GM12878 (cell line): ENCODE measurements around the gene BUD23. TPM values are rescaled to one million over a fixed set of nuclear protein-coding genes. Genes with fewer than 3 reads are reported as not detected.

Experiments
- ATAC-seq: fragments of 200-7000 bp; cut with Tn5 transposase; 3 replicates; pipeline ENCODE4 v1.9.1; 2020; ENCODE audit warnings: mild to moderate bottlenecking, moderate library complexity
- BruUV-seq: library from RNA; stranded (reverse); fragments of 400-500 nt; replicated peaks from 2 replicates; lab custom pipeline; 2021; lab: Mats Ljungman, UMichigan
- CTCF ChIA-PET: fragments of 300-600 bp; sonication (Branson Sonifier 250); formaldehyde crosslinking; extraction: SDS; loops from one replicate; lab custom pipeline; 2021; ENCODE audit warnings: inconsistent platforms; lab: Yijun Ruan, JAX
- POLR2A ChIA-PET: fragments of 350-600 bp; formaldehyde crosslinking; extraction: SDS; loops from one replicate; lab custom pipeline; 2021; ENCODE audit warnings: inconsistent platforms; lab: Charles Lee
- RAD21 ChIA-PET: fragments of 300-600 bp; sonication (Branson Sonifier 250); formaldehyde crosslinking; loops from one replicate; lab custom pipeline; 2023; ENCODE audit warnings: antibody characterized with exemption; ENCODE audit not compliant: unreplicated experiment; lab: Charles Lee
- SMC1A ChIA-PET: fragments of 300-600 bp; sonication (Branson Sonifier 250); formaldehyde crosslinking; loops from one replicate; lab custom pipeline; 2023; ENCODE audit not compliant: unreplicated experiment, uncharacterized antibody; lab: Charles Lee
- DNase-seq: peaks from one replicate; pipeline ENCODE4 v3.0.0-alpha.2; 2011; ENCODE audit warnings: low read depth, low spot score
- FAIRE-seq: peaks from 3 replicates; lab custom pipeline; 2011; peaks lifted over from hg19 to GRCh38; lab: Jason Lieb, UNC
- H2AFZ ChIP-seq: 2 replicates; pipeline ENCODE4 v1.6.0; 2011; ENCODE audit warnings: low read depth, low read length, control low read depth; ENCODE audit not compliant: control insufficient read depth
- H3K27ac ChIP-seq: 2 replicates; pipeline ENCODE4 v1.5.1; 2011; ENCODE audit warnings: control low read depth; ENCODE audit not compliant: control insufficient read depth, insufficient read depth
- H3K27me3 ChIP-seq, 2 experiments: replicated peaks in 1 of 2; 2 replicates each; pipeline versions ENCODE4 v1.6.0 to v1.6.1; 2011; ENCODE audit warnings: low read length in 1 of 2; ENCODE audit not compliant: control insufficient read depth in 2 of 2, insufficient read depth in 2 of 2
- H3K36me3 ChIP-seq, 2 experiments: 2 replicates each; pipeline ENCODE4 v1.5.1; 2011; ENCODE audit warnings: low read length in 1 of 2; ENCODE audit not compliant: control insufficient read depth in 2 of 2, insufficient read depth in 2 of 2
- H3K4me1 ChIP-seq: 2 replicates; pipeline ENCODE4 v1.6.1; 2011; ENCODE audit warnings: mild to moderate bottlenecking, low read length, moderate library complexity, mixed read lengths; ENCODE audit not compliant: control insufficient read depth, insufficient read depth
- H3K4me2 ChIP-seq: 2 replicates; pipeline ENCODE4 v1.6.0; 2011; ENCODE audit warnings: control low read depth; ENCODE audit not compliant: control insufficient read depth, insufficient read depth
- H3K4me3 ChIP-seq: fragments of 200-600 bp; sonication (generic); 2 replicates; pipeline ENCODE4 v1.5.1; 2016
- H3K79me2 ChIP-seq: 2 replicates; pipeline ENCODE4 v1.6.0; 2011; ENCODE audit warnings: low read length; ENCODE audit not compliant: control insufficient read depth, insufficient read depth
- H3K9ac ChIP-seq: 2 replicates; pipeline ENCODE4 v1.8.0; 2011; ENCODE audit warnings: low read length, control low read depth, mixed read lengths; ENCODE audit not compliant: control insufficient read depth, insufficient read depth
- H3K9me3 ChIP-seq: replicated peaks from 3 replicates; pipeline ENCODE4 v1.5.1; 2011; ENCODE audit warnings: mild to moderate bottlenecking, low read length; ENCODE audit not compliant: control insufficient read depth, insufficient read depth
- H4K20me1 ChIP-seq: 2 replicates; pipeline ENCODE4 v1.6.0; 2011; ENCODE audit not compliant: control insufficient read depth, insufficient read depth
- BCL11A ChIP-seq: IDR thresholded peaks from 2 replicates; pipeline ENCODE4 v1.6.1; 2011; ENCODE audit warnings: low read depth, low read length
- BMI1 ChIP-seq: fragments of 450-650 bp; IDR thresholded peaks from 2 replicates; pipeline ENCODE4 v1.6.1; 2016; ENCODE audit warnings: mild to moderate bottlenecking, moderate library complexity, borderline replicate concordance
- CBX5 ChIP-seq: sonication (generic); IDR thresholded peaks from 2 replicates; pipeline ENCODE4 v1.6.1; 2016; ENCODE audit warnings: low read depth, moderate library complexity, mild to moderate bottlenecking, inconsistent platforms
- IKZF1 ChIP-seq: fragments of 450-650 bp; conservative IDR thresholded peaks from 2 replicates; pipeline ENCODE4 v1.6.1; 2017; ENCODE audit warnings: antibody characterized with exemption, mild to moderate bottlenecking
- POLR2A ChIP-seq: IDR thresholded peaks from 2 replicates; pipeline ENCODE4 v1.6.1; 2011; ENCODE audit warnings: low read depth, mild to moderate bottlenecking, low read length
- RCOR1 ChIP-seq: conservative IDR thresholded peaks from 2 replicates; pipeline ENCODE4 v1.6.1; 2012; ENCODE audit warnings: low read depth, low read length, improper control_type of control experiment
- TARDBP ChIP-seq: IDR thresholded peaks from 2 replicates; pipeline ENCODE4 v1.6.1; 2016; ENCODE audit warnings: borderline replicate concordance
- TCF3 ChIP-seq: IDR thresholded peaks from 2 replicates; pipeline ENCODE4 v1.6.1; 2012; ENCODE audit warnings: low read depth, mild to moderate bottlenecking, low read length, borderline replicate concordance; ENCODE audit not compliant: insufficient read depth
- YY1 ChIP-seq: IDR thresholded peaks from 2 replicates; pipeline ENCODE4 v1.6.1; 2011; ENCODE audit warnings: low read depth, mild to moderate bottlenecking, low read length
- ZNF207 ChIP-seq: fragments of 450-650 bp; IDR thresholded peaks from 2 replicates; pipeline ENCODE4 v1.6.1; 2014; ENCODE audit warnings: antibody characterized with exemption, mild to moderate bottlenecking, borderline replicate concordance
- ZNF687 ChIP-seq: fragments of 450-650 bp; IDR thresholded peaks from 2 replicates; pipeline ENCODE4 v1.6.1; 2017; ENCODE audit warnings: mild to moderate bottlenecking, moderate library complexity
- WGBS: methylation state at CpG from one replicate; pipeline ENCODE4 v1.1.6; 2016; ENCODE audit warnings: low lambda C conversion rate; ENCODE audit not compliant: insufficient replicate concordance, insufficient coverage; ENCODE audit errors: missing lambda C conversion rate; 5-methylcytosine and 5-hydroxymethylcytosine counted together
- in situ Hi-C: fragments of 300-500 bp; cut with MboI; formaldehyde crosslinking; loops from 9 replicates; pipeline ENCODE4 v1.14.3; 2018; ENCODE audit warnings: mixed read lengths
- intact Hi-C: fragments of 100-400 bp; cut with micrococcal nuclease; formaldehyde crosslinking; loops from one replicate; pipeline ENCODE4 v1.14.2; 2022; ENCODE audit not compliant: unreplicated experiment
- polyA plus RNA-seq, 11 experiments: library from polyadenylated mRNA; depleted of rRNA in 4 of 11; unstranded in 6 of 11; stranded (reverse) in 5 of 11; fragments of >200 nt; fragmentation: Nextera tagmentation in 4 of 11; fragmentation: Illumina TruSeq in 1 of 11; extraction: Ambion mirVana in 4 of 11; extraction: Trizol in 1 of 11; gene quantifications; 1 replicate in 1 of 11; 2 replicates in 10 of 11; pipeline versions ENCODE4 v1.2.1 to v1.2.3, GENCODE V29; 2011 to 2016; ENCODE audit warnings: inconsistent platforms in 2 of 11, missing spikeins in 2 of 11, low read depth in 1 of 11
- total RNA-seq, 4 experiments: library from RNA; depleted of rRNA in 3 of 4; stranded (reverse); fragments of >200 nt in 3 of 4; fragmentation: Illumina TruSeq in 1 of 4; extraction: Trizol in 1 of 4; gene quantifications; 2 replicates each; pipeline versions ENCODE4 v1.2.1 to v1.2.3, GENCODE V29; 2013 to 2021

BUD23 gene
- total and polyA plus RNA-seq, 10 of the 15 experiments (the other 5 are each of a cell fraction or from before 2014, with no cell fraction given) = 36.4 to 138 (median 99.5) TPM

GRCh38 chr7:73723813-73724212 is 40.4 kb downstream of the BUD23 start (continued):
- TF ChIP-seq RCOR1 = no peak
- TF ChIP-seq CBX5 = no peak
- no peak for TF ChIP-seq BMI1

- ChIA-PET RAD21 (interaction anchor here (1.0 to 1.6 kb wide), 2 partner anchors 8 to 119 kb away, joined by 3 to 12 read pairs; no protein-coding TSS in a partner anchor), POLR2A (no interaction called here), SMC1A (interaction anchor here (0.9 kb wide), 1 partner anchor 121 kb away, joined by 3 read pairs; no protein-coding TSS in a partner anchor), CTCF (interaction anchor here (0.6 to 2.8 kb wide), 7 partner anchors 8 to 148 kb away, joined by 3 to 34 read pairs (median 4); no protein-coding TSS in a partner anchor)
- Histone ChIP-seq H3K4me1 (no peaks in the 10 kb centered on the region; the same call in 1 of the 2 replicates), H3K27me3 (no peaks in the 10 kb centered on the region), H3K9me3 (no peaks in the 10 kb centered on the region), H3K4me3 (no peak overlapping the region), H3K4me2 (no peak overlapping the region), H4K20me1 (no peaks in the 10 kb centered on the region; the same call in 1 of the 2 replicates), H3K9ac (no peak overlapping the region), H3K36me3 (no peaks in the 10 kb centered on the region), H2AFZ (no peak overlapping the region), H3K79me2 (no peaks in the 10 kb centered on the region), H3K27ac (no peak overlapping the region)
- in situ Hi-C loops = no loop called here
- BruUV-seq = no TSS peak
- intact Hi-C loops = loop anchor here (5.0 kb wide), 2 partner anchors 59 to 99 kb away; partner anchors contain the start of gene VPS37D
- FAIRE-seq (no peak), ATAC-seq (peak; percentile 48), DNase-seq (no peak)
- 100% methylated on average over 1 of the region's 1 CpG for WGBS
- TF ChIP-seq BMI1 (no peak), IKZF1 (0 out of 2 replicates have a peak, but pooled peaks have one; percentile 6)
These were observed 42.7 kb downstream of the BUD23 start for GRCh38 chr7:73726083-73726466.

DNA sequence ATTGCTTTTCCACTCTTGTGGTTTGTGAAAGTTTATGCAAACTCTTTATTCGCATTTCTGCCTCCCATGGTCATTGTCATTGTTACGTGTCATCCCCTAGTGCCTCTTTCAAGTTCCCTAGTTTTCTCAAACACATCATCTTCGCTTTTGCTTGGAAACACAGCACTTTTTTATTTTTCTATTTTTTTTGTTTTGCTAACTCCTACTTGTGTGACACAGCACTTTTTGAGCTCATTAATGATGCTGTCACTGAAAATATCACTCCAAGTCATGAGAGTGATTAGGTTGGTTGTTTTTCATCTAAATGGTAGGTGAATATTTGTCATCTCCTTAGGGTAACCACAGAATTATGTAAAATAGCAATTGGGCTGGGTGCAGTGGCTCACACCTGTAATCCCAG is 44.6 kb downstream of the BUD23 start:
- BruUV-seq = no TSS peak
- ChIA-PET POLR2A (no interaction called here), RAD21 (interaction anchor here (0.5 to 2.0 kb wide), 2 partner anchors 31 to 121 kb away, joined by 3 to 10 read pairs; no protein-coding TSS in a partner anchor), SMC1A (interaction anchor here (1.3 kb wide), 1 partner anchor 62 kb away, joined by 3 read pairs; no protein-coding TSS in a partner anchor), CTCF (interaction anchor here (0.8 to 1.7 kb wide), 3 partner anchors 8 to 121 kb away, joined by 3 to 16 read pairs (median 3); no protein-coding TSS in a partner anchor)
- no peaks in the 10 kb centered on the region for H3K36me3 ChIP-seq
- no peak overlapping the region for H3K9ac ChIP-seq
- intact Hi-C loops (loop anchor here (5.0 kb wide), 2 partner anchors 61 to 101 kb away; partner anchors contain the start of gene VPS37D), in situ Hi-C loops (no loop called here)
- H3K79me2 ChIP-seq = no peaks in the 10 kb centered on the region
- ATAC-seq (no peak), FAIRE-seq (no peak), DNase-seq (no peak)
- H4K20me1 ChIP-seq = no peaks in the 10 kb centered on the region
- H3K27me3 ChIP-seq = no peaks in the 10 kb centered on the region
- no peak overlapping the region for H3K4me3 ChIP-seq
- no peaks in the 10 kb centered on the region; the same call in 1 of the 2 replicates for H3K4me1 ChIP-seq
- WGBS = 6% methylated on average over 3 of the region's 3 CpGs
- H3K9me3 ChIP-seq = no peaks in the 10 kb centered on the region
- no peak overlapping the region for H3K4me2 ChIP-seq
- no peak overlapping the region for H2AFZ ChIP-seq
- H3K27ac ChIP-seq = no peak overlapping the region
- no peak for TF ChIP-seq YY1
- no peak for TF ChIP-seq TCF3
- TF ChIP-seq ZNF207 = no peak
- TF ChIP-seq POLR2A = no peak
- no peak for TF ChIP-seq ZNF687
- TF ChIP-seq BCL11A = no peak
- no peak for TF ChIP-seq TARDBP
